GM12878 (cell line): ENCODE results near the gene SLC2A14. TPM values are rescaled to one million over a fixed set of nuclear protein-coding genes. Genes with fewer than 3 reads are reported as not detected.
"Not testable (repeated sequence)": the region's sequence is repeated elsewhere in the genome, so short reads cannot be mapped to it uniquely, and the experiment has no call there.

Experiments
- ATAC-seq: fragments of 200-7000 bp; cut with Tn5 transposase; 3 replicates; pipeline ENCODE4 v1.9.1; 2020; ENCODE audit warnings: mild to moderate bottlenecking, moderate library complexity
- BruUV-seq: library from RNA; stranded (reverse); fragments of 400-500 nt; replicated peaks from 2 replicates; lab custom pipeline; 2021; lab: Mats Ljungman, UMichigan
- CTCF ChIA-PET: fragments of 300-600 bp; sonication (Branson Sonifier 250); formaldehyde crosslinking; extraction: SDS; loops from one replicate; lab custom pipeline; 2021; ENCODE audit warnings: inconsistent platforms; lab: Yijun Ruan, JAX
- POLR2A ChIA-PET: fragments of 350-600 bp; formaldehyde crosslinking; extraction: SDS; loops from one replicate; lab custom pipeline; 2021; ENCODE audit warnings: inconsistent platforms; lab: Charles Lee
- RAD21 ChIA-PET: fragments of 300-600 bp; sonication (Branson Sonifier 250); formaldehyde crosslinking; loops from one replicate; lab custom pipeline; 2023; ENCODE audit warnings: antibody characterized with exemption; ENCODE audit not compliant: unreplicated experiment; lab: Charles Lee
- SMC1A ChIA-PET: fragments of 300-600 bp; sonication (Branson Sonifier 250); formaldehyde crosslinking; loops from one replicate; lab custom pipeline; 2023; ENCODE audit not compliant: unreplicated experiment, uncharacterized antibody; lab: Charles Lee
- DNase-seq: peaks from one replicate; pipeline ENCODE4 v3.0.0-alpha.2; 2011; ENCODE audit warnings: low read depth, low spot score
- FAIRE-seq: peaks from 3 replicates; lab custom pipeline; 2011; peaks lifted over from hg19 to GRCh38; lab: Jason Lieb, UNC
- H2AFZ ChIP-seq: 2 replicates; pipeline ENCODE4 v1.6.0; 2011; ENCODE audit warnings: low read depth, low read length, control low read depth; ENCODE audit not compliant: control insufficient read depth
- H3K27ac ChIP-seq: 2 replicates; pipeline ENCODE4 v1.5.1; 2011; ENCODE audit warnings: control low read depth; ENCODE audit not compliant: control insufficient read depth, insufficient read depth
- H3K27me3 ChIP-seq, 2 experiments: replicated peaks in 1 of 2; 2 replicates each; pipeline versions ENCODE4 v1.6.0 to v1.6.1; 2011; ENCODE audit warnings: low read length in 1 of 2; ENCODE audit not compliant: control insufficient read depth in 2 of 2, insufficient read depth in 2 of 2
- H3K36me3 ChIP-seq, 2 experiments: 2 replicates each; pipeline ENCODE4 v1.5.1; 2011; ENCODE audit warnings: low read length in 1 of 2; ENCODE audit not compliant: control insufficient read depth in 2 of 2, insufficient read depth in 2 of 2
- H3K4me1 ChIP-seq: 2 replicates; pipeline ENCODE4 v1.6.1; 2011; ENCODE audit warnings: mild to moderate bottlenecking, low read length, moderate library complexity, mixed read lengths; ENCODE audit not compliant: control insufficient read depth, insufficient read depth
- H3K4me2 ChIP-seq: 2 replicates; pipeline ENCODE4 v1.6.0; 2011; ENCODE audit warnings: control low read depth; ENCODE audit not compliant: control insufficient read depth, insufficient read depth
- H3K4me3 ChIP-seq: fragments of 200-600 bp; sonication (generic); 2 replicates; pipeline ENCODE4 v1.5.1; 2016
- H3K79me2 ChIP-seq: 2 replicates; pipeline ENCODE4 v1.6.0; 2011; ENCODE audit warnings: low read length; ENCODE audit not compliant: control insufficient read depth, insufficient read depth
- H3K9ac ChIP-seq: 2 replicates; pipeline ENCODE4 v1.8.0; 2011; ENCODE audit warnings: low read length, control low read depth, mixed read lengths; ENCODE audit not compliant: control insufficient read depth, insufficient read depth
- H3K9me3 ChIP-seq: replicated peaks from 3 replicates; pipeline ENCODE4 v1.5.1; 2011; ENCODE audit warnings: mild to moderate bottlenecking, low read length; ENCODE audit not compliant: control insufficient read depth, insufficient read depth
- H4K20me1 ChIP-seq: 2 replicates; pipeline ENCODE4 v1.6.0; 2011; ENCODE audit not compliant: control insufficient read depth, insufficient read depth
- ATF7 ChIP-seq: fragments of 450-650 bp; IDR thresholded peaks from 2 replicates; pipeline ENCODE4 v1.6.1; 2016; ENCODE audit warnings: low read depth, mild to moderate bottlenecking
- BACH1 ChIP-seq: fragments of 450-650 bp; IDR thresholded peaks from 2 replicates; pipeline ENCODE4 v1.6.1; 2017; ENCODE audit warnings: mild to moderate bottlenecking, borderline replicate concordance
- ESRRA ChIP-seq: IDR thresholded peaks from 2 replicates; pipeline ENCODE4 v1.6.1; 2012; ENCODE audit warnings: mild to moderate bottlenecking, low read length, improper control_type of control experiment
- LARP7 ChIP-seq: fragments of 450-650 bp; IDR thresholded peaks from 2 replicates; pipeline ENCODE4 v1.6.1; 2017; ENCODE audit warnings: mild to moderate bottlenecking
- MYC ChIP-seq: IDR thresholded peaks from 2 replicates; pipeline ENCODE4 v1.6.1; 2011; ENCODE audit warnings: mild to moderate bottlenecking, low read length, moderate library complexity, inconsistent platforms; ENCODE audit not compliant: insufficient read depth, insufficient replicate concordance, insufficient read length, severe bottlenecking
- NKRF ChIP-seq: fragments of 450-650 bp; conservative IDR thresholded peaks from 2 replicates; pipeline ENCODE4 v1.6.1; 2017; ENCODE audit warnings: mild to moderate bottlenecking, moderate library complexity
- TCF7 ChIP-seq: IDR thresholded peaks from 2 replicates; pipeline ENCODE4 v1.6.1; 2014; ENCODE audit warnings: antibody characterized with exemption, borderline replicate concordance
- ZBTB40 ChIP-seq: fragments of 450-650 bp; IDR thresholded peaks from 2 replicates; pipeline ENCODE4 v1.6.1; 2016; ENCODE audit warnings: mild to moderate bottlenecking, moderate library complexity, borderline replicate concordance
- ZNF24 ChIP-seq: fragments of 450-650 bp; IDR thresholded peaks from 2 replicates; pipeline ENCODE4 v1.6.1; 2017; ENCODE audit warnings: antibody characterized with exemption, mild to moderate bottlenecking
- WGBS: methylation state at CpG from one replicate; pipeline ENCODE4 v1.1.6; 2016; ENCODE audit warnings: low lambda C conversion rate; ENCODE audit not compliant: insufficient replicate concordance, insufficient coverage; ENCODE audit errors: missing lambda C conversion rate; 5-methylcytosine and 5-hydroxymethylcytosine counted together
- in situ Hi-C: fragments of 300-500 bp; cut with MboI; formaldehyde crosslinking; loops from 9 replicates; pipeline ENCODE4 v1.14.3; 2018; ENCODE audit warnings: mixed read lengths
- intact Hi-C: fragments of 100-400 bp; cut with micrococcal nuclease; formaldehyde crosslinking; loops from one replicate; pipeline ENCODE4 v1.14.2; 2022; ENCODE audit not compliant: unreplicated experiment
- polyA plus RNA-seq, 11 experiments: library from polyadenylated mRNA; depleted of rRNA in 4 of 11; unstranded in 6 of 11; stranded (reverse) in 5 of 11; fragments of >200 nt; fragmentation: Nextera tagmentation in 4 of 11; fragmentation: Illumina TruSeq in 1 of 11; extraction: Ambion mirVana in 4 of 11; extraction: Trizol in 1 of 11; gene quantifications; 1 replicate in 1 of 11; 2 replicates in 10 of 11; pipeline versions ENCODE4 v1.2.1 to v1.2.3, GENCODE V29; 2011 to 2016; ENCODE audit warnings: inconsistent platforms in 2 of 11, missing spikeins in 2 of 11, low read depth in 1 of 11
- total RNA-seq, 4 experiments: library from RNA; depleted of rRNA in 3 of 4; stranded (reverse); fragments of >200 nt in 3 of 4; fragmentation: Illumina TruSeq in 1 of 4; extraction: Trizol in 1 of 4; gene quantifications; 2 replicates each; pipeline versions ENCODE4 v1.2.1 to v1.2.3, GENCODE V29; 2013 to 2021

SLC2A14 gene
- total and polyA plus RNA-seq, 10 of the 15 experiments (the other 5 are each of a cell fraction or from before 2014, with no cell fraction given) = 0.05 to 0.69 (median 0.19) TPM; not detected in 1

DNA sequence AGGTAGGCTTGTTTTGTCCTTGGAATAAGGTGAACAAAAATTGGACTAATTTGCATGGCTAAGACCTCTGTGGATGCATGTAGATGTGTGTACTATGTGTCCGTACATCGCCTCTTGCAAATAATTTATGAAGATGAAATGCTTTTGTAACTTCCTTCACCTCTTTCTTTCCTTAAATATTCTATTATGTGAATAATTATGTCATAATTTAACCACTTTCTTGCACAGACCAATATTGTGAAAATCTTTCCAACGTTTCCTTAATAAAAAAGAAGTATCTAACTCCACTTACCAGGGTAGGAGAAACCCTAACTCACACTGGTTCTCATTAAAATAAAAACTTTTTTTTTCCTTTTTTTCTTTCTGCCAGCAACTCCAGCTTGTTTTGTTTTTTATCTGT, 79.5 kb downstream of the SLC2A14 start (continued):
- no peak for TF ChIP-seq NKRF

GRCh38 chr12:7788884-7789528, 83.7 kb downstream of the SLC2A14 start, which contains the start of gene NANOG:
Gene NANOG, plus strand, starts transcription at chr12:7789402. Its CDS starts 213 bp downstream, at chr12:7789615.
- H3K36me3 ChIP-seq, SMC1A ChIA-PET, intact Hi-C loops, H3K27me3 ChIP-seq, DNase-seq, H4K20me1 ChIP-seq, H3K4me1 ChIP-seq, H3K4me2 ChIP-seq, H3K9ac ChIP-seq, in situ Hi-C loops, H3K4me3 ChIP-seq, H2AFZ ChIP-seq, POLR2A ChIA-PET, FAIRE-seq, BruUV-seq, H3K27ac ChIP-seq, H3K79me2 ChIP-seq, ATAC-seq, H3K9me3 ChIP-seq, RAD21 ChIA-PET: not testable (repeated sequence)
- WGBS = 27% methylated on average over 13 of the region's 13 CpGs
- CTCF ChIA-PET = interaction anchor here (0.6 kb wide), 1 partner anchor 18 kb away, joined by 3 read pairs; no protein-coding TSS in a partner anchor

- ATAC-seq (no peak), DNase-seq (no peak), FAIRE-seq (no peak)
- CTCF ChIA-PET = no interaction called here
- no TSS peak for BruUV-seq
- no peak overlapping the region for H3K27ac ChIP-seq
- no peaks in the 10 kb centered on the region for H4K20me1 ChIP-seq
- SMC1A ChIA-PET = no interaction called here
- H3K9me3 ChIP-seq = no peaks in the 10 kb centered on the region
- H3K27me3 ChIP-seq = no peaks in the 10 kb centered on the region; a peak in 1 of 4 replicates
- POLR2A ChIA-PET = no interaction called here
- H3K36me3 ChIP-seq = no peaks in the 10 kb centered on the region
- H3K4me2 ChIP-seq = no peak overlapping the region
- in situ Hi-C loops (no loop called here), intact Hi-C loops (no loop called here)
- H3K4me3 ChIP-seq = no peak overlapping the region
- H2AFZ ChIP-seq = no peak overlapping the region
- RAD21 ChIA-PET = no interaction called here
- no peak overlapping the region for H3K9ac ChIP-seq
- H3K4me1 ChIP-seq = no peaks in the 10 kb centered on the region
- H3K79me2 ChIP-seq = no peaks in the 10 kb centered on the region
- 3% methylated on average over 4 of the region's 4 CpGs for WGBS
- TF ChIP-seq BACH1 = no peak
- TF ChIP-seq TCF7 = no peak
- TF ChIP-seq MYC = no peak
- TF ChIP-seq ZBTB40 = no peak
- TF ChIP-seq ESRRA = no peak
- no peak for TF ChIP-seq ZNF24
- no peak for TF ChIP-seq LARP7
- TF ChIP-seq ATF7 = no peak
These were observed 84.4 kb downstream of the SLC2A14 start for GRCh38 chr12:7788294-7788660.
